ENCODE data around the gene NCOA7.

Gene NCOA7

DNA sequence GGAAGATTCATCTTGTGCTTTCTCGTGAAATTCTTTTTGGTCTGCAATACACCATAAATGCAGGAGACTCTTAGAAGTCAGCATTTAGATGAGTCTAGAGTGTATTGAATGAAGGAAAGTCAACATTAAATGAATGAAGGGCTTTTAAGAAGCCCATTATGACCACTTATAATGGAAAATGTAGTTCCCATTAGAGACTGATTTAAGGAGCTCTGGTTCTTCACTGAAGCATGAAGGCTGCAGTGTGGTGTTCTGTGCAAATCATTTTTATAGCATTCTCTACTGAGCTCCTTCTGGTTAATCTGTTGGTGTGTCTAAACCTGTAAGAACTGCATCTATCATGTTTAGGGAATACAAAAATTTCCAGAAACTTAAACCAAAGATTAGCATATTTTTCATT lies 19.7 kb downstream of the NCOA7 start:
- no peak overlapping the region for H3K9ac ChIP-seq (ENCODE audit: low read length)
- no peak overlapping the region for H3K4me2 ChIP-seq (ENCODE audit: low read depth, low read length)

DNA sequence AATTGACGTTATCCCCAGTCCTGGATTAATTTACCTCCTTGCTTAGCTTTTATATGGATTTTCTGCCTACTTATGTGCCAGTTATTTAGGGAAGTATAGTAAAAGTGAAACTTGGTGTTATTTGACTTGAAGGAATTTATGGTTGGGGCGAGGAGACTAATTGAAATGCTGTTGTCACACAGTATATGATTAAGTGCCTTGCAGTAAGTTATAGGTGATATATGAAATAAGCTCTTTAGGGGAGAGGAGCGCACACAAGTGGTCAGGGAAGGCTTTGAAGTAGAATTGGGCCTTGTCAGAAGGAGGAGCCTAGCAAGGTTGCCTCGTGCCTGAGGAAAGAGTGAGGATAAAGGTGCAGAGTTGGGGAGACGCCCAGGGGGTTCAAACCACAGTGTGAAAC lies 20.5 kb downstream of the NCOA7 start:
- H3K9ac ChIP-seq (ENCODE audit: low read length), result no peak overlapping the region
- DNase-seq, result no peak
- H3K9me3 ChIP-seq (replicated peaks; ENCODE audit: insufficient read depth, low read length), result no peaks in the 10 kb centered on the region
- H3K4me2 ChIP-seq (ENCODE audit: low read depth, low read length), result no peak overlapping the region
- no peaks in the 10 kb centered on the region for H3K9me2 ChIP-seq (replicated peaks; ENCODE audit: insufficient read depth, low read length)
- TF ChIP-seq EZH2 (optimal IDR thresholded peaks at IDR 0.05; ENCODE audit: low read depth, low read length) (no peak), EZH2phosphoT487 (IDR thresholded peaks at IDR 0.05; ENCODE audit: low read length) (no peak)
- TF ChIP-seq, protein P1, sequence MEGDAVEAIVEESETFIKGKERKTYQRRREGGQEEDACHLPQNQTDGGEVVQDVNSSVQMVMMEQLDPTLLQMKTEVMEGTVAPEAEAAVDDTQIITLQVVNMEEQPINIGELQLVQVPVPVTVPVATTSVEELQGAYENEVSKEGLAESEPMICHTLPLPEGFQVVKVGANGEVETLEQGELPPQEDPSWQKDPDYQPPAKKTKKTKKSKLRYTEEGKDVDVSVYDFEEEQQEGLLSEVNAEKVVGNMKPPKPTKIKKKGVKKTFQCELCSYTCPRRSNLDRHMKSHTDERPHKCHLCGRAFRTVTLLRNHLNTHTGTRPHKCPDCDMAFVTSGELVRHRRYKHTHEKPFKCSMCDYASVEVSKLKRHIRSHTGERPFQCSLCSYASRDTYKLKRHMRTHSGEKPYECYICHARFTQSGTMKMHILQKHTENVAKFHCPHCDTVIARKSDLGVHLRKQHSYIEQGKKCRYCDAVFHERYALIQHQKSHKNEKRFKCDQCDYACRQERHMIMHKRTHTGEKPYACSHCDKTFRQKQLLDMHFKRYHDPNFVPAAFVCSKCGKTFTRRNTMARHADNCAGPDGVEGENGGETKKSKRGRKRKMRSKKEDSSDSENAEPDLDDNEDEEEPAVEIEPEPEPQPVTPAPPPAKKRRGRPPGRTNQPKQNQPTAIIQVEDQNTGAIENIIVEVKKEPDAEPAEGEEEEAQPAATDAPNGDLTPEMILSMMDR (IDR thresholded peaks at IDR 0.05; ENCODE audit: low read length), result no peak
- no peaks in the 10 kb centered on the region for H4K20me1 ChIP-seq (ENCODE audit: insufficient read depth, low read length)
- H3K27ac ChIP-seq (ENCODE audit: low read length), result no peak overlapping the region
- no peaks in the 10 kb centered on the region for H3K36me3 ChIP-seq (replicated peaks; ENCODE audit: insufficient read depth, low read length)
- no peak overlapping the region for H2AFZ ChIP-seq (ENCODE audit: low read length)
- no peaks in the 10 kb centered on the region; the same call in 1 of the 2 replicates for H3K4me1 ChIP-seq (ENCODE audit: low read length)
- no peaks in the 10 kb centered on the region for H3F3A ChIP-seq (ENCODE audit: insufficient read depth, low read length)
- H3K4me3 ChIP-seq (ENCODE audit: low read length), result no peak overlapping the region
- no peaks in the 10 kb centered on the region for H3K27me3 ChIP-seq (replicated peaks; ENCODE audit: insufficient read depth, low read length)
- no peaks in the 10 kb centered on the region for H3K79me2 ChIP-seq (ENCODE audit: low read length)

More for the DNA sequence above, 19.7 kb downstream of the NCOA7 start:
- Histone ChIP-seq H3K27me3 (replicated peaks; ENCODE audit: insufficient read depth, low read length) (no peaks in the 10 kb centered on the region), H3K79me2 (ENCODE audit: low read length) (no peaks in the 10 kb centered on the region), H3K9me2 (replicated peaks; ENCODE audit: insufficient read depth, low read length) (no peaks in the 10 kb centered on the region), H3F3A (ENCODE audit: insufficient read depth, low read length) (no peaks in the 10 kb centered on the region), H2AFZ (ENCODE audit: low read length) (no peak overlapping the region), H3K4me3 (ENCODE audit: low read length) (no peak overlapping the region), H3K27ac (ENCODE audit: low read length) (no peak overlapping the region), H3K9me3 (replicated peaks; ENCODE audit: insufficient read depth, low read length) (no peaks in the 10 kb centered on the region), H3K36me3 (replicated peaks; ENCODE audit: insufficient read depth, low read length) (no peaks in the 10 kb centered on the region), H3K4me1 (ENCODE audit: low read length) (no peaks in the 10 kb centered on the region; the same call in 1 of the 2 replicates), H4K20me1 (ENCODE audit: insufficient read depth, low read length) (no peaks in the 10 kb centered on the region)
- TF ChIP-seq, protein P1 (IDR thresholded peaks at IDR 0.05; ENCODE audit: low read length), result no peak
- no peak for TF ChIP-seq EZH2 (optimal IDR thresholded peaks at IDR 0.05; ENCODE audit: low read depth, low read length)
- no peak for TF ChIP-seq EZH2phosphoT487 (IDR thresholded peaks at IDR 0.05; ENCODE audit: low read length)
- DNase-seq, result no peak

DNA sequence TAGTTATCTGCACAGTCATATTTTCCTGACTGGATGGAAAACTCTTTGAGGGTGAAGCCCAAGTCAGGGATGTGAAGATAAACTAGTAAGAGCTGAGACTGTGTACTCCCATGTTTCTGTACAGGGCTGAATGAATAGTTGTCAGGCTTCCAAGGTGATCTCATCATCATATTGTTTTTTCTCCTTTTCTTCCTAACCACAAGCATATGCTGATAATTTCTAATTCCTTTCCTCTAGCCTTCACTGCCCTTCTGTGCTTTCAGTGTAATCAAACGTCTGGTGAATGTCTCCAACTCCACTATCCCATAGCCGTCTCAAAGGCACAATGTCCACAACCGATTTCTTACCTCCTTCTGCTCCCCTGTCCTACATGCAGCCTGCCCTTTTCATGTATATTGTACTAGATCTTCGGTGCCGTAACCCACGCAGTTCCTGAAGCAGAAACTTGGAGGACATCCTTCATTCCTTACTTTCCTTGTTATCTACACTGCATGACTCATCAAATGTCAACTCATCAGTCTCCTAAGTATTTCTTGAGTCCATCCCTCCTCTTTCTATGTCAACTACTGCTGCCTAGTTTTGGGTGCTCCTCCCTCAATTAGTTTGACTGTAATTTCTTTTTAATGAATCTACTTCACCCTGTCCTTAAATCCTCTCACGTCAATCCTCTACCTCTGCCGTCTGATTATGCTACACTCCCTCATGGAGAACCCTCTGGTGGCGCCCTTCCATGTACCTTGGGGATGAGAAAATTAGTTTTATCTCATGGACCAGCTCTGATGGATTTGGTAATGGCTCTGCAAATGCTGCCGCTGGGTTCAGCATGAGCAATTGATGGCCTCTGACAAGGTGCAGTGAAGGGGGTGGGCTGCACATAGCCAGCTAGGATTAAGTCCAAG lies 21.9 kb downstream of the NCOA7 start:
- no peaks in the 10 kb centered on the region for H3F3A ChIP-seq (ENCODE audit: insufficient read depth, low read length)
- no peak overlapping the region for H3K27ac ChIP-seq (ENCODE audit: low read length)
- no peaks in the 10 kb centered on the region for H3K36me3 ChIP-seq (replicated peaks; ENCODE audit: insufficient read depth, low read length)
- H3K4me1 ChIP-seq (ENCODE audit: low read length), result no peaks in the 10 kb centered on the region; the same call in 1 of the 2 replicates
- no peak overlapping the region for H2AFZ ChIP-seq (ENCODE audit: low read length)
- H3K4me3 ChIP-seq (ENCODE audit: low read length), result no peak overlapping the region
- no peaks in the 10 kb centered on the region for H3K9me2 ChIP-seq (replicated peaks; ENCODE audit: insufficient read depth, low read length)
- no peak overlapping the region for H3K9ac ChIP-seq (ENCODE audit: low read length)
- H3K4me2 ChIP-seq (ENCODE audit: low read depth, low read length), result no peak overlapping the region
- no peaks in the 10 kb centered on the region for H3K9me3 ChIP-seq (replicated peaks; ENCODE audit: insufficient read depth, low read length)
- H4K20me1 ChIP-seq (ENCODE audit: insufficient read depth, low read length), result no peaks in the 10 kb centered on the region
- TF ChIP-seq EZH2phosphoT487 (IDR thresholded peaks at IDR 0.05; ENCODE audit: low read length) (no peak), EZH2 (optimal IDR thresholded peaks at IDR 0.05; ENCODE audit: low read depth, low read length) (no peak)
- TF ChIP-seq, protein P1 (IDR thresholded peaks at IDR 0.05; ENCODE audit: low read length), result no peak
- H3K27me3 ChIP-seq (replicated peaks; ENCODE audit: insufficient read depth, low read length), result no peaks in the 10 kb centered on the region
- no peak for DNase-seq
- no peaks in the 10 kb centered on the region for H3K79me2 ChIP-seq (ENCODE audit: low read length)

All from MM.1S (cell line).